GM19238 (cell line): Measurements from ENCODE around the gene FAM217A.

ENCODE experiments used
- DNase-seq: peaks from one replicate; pipeline ENCODE4 v3.0.0; 2011; ENCODE audit warnings: low spot score; ENCODE audit not compliant: insufficient read length

Gene FAM217A

DNA sequence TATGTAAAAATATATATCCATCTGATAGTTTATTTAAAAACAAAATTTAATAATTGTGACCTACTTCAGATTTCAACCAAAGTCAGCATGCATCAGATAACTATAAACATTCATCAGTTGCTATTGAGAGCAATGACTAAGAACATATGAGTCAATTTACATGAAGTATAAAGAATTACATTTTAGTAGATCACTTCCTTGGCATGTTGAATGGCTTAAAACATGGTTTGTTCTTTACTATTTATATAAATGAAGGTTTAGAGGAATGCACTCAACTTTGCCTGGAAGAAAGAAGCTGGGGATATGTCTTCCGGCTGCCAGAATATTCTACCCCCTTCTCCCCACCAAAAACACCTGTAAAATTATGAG, 6.4 kb upstream of the FAM217A start:
- DNase-seq = no peak

DNA sequence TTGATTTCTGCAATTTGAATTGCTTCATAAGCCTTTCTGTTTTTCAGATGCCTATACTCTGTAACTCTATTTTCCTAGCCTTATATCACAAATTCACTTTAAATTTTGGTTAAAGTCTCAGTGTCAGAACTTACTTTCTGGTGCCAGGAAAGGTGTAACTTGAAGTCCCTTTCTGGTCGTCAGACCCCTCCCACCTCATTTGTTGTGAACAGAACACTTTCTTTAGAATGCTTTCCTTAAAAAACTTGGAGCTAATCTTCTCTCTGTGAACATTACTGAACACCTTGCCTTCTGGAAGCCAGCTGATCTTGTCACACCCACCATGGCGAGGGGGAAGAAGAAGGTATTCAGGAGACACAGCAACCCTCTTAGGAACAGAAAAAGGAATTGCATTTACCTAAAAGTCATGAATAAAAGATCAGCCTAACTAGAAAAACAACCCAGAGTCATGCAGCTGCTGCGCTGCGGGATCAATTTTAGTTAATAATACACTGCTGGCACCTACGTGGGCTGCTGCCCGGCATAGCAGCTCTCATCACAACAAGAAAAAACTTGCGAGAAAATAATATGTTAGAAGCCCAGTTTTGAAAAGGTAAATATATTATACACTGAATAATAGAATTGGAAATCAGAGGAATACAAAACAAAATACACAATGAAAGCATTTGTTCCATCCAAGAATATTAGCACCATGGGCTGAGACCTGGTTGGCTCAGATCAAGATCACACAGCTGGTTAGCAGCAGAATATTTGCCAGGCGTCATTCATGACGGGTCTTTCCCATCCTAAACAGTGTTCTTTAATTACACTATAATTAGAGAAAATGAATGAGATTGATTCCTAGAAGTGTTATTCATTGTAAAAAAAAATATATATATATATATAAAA, 5.8 kb upstream of the FAM217A start:
- DNase-seq = no peak

DNA sequence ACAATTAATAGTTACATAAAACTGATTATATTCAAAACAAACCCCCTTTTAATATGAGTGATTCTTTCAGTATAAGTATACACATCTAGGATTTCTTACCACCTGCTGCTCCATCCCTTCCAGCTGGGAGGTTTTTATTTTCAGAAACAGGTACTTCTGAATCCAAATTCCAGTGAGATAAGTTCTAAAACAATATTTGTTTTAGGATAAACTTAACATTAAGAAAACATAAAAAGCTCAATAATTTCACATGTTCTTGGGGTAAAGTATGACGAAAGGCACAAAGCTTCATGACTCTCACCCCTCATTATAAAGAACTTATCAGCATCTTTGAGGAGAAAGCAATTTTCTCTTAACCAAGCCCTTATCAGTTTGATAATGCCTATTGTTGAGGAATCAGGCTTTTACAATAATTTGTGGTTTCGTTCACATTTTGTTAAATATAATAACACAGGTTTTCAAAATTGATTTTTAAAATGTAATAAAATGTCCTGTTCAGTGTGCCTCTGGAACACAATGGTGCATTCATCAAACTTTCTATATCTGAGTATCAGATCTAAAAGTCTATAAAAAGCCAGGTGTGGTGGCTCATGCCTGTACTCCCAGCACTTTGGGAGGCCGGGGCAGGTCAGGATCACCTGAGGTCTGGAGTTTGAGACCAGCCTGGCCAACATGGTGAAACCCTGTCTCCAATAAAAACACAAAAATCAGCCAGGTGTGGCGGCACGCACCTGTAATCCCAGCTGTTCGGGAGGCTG, 4.3 kb downstream of the FAM217A start:
- no peak for DNase-seq

DNA sequence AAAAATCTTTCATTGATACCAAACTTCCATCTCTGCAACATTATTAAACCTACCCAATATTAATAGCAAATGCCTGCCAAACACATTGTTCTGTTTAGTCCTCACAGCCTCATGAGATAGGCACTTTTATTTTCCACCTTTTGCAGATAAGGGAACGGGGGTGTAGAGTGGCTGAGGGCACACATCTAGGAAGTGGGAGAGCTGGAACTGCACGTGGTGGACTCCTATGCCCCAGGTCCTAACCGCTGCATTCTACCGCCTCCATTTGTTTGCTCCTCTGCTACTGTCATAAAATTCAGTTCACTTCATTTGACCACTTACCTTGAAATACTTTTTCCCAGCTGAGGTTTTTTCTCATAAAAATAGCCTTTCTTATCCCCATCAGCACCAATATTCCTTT, 7.6 kb downstream of the FAM217A start:
- no peak for DNase-seq

DNA sequence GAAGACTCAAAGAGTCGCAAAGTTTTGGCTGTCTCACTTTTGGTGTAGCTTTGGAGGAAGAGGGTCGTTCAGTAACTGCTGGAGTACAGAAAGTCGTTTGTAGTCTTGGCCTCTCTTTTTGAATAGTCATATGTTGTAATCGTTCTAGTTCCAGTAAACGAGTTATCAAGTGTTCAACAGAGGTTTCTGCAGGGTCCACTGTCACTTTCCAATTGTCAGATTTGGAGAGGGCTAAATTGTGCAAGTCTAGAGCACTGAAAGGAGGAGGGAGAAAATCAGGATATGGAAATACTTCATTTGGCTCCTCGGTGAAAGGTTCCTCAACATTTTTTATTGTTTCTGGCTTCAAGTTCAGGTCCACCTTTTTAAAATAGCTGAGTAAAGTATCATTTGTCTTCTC, 9.7 kb downstream of the FAM217A start:
- no peak for DNase-seq

DNA sequence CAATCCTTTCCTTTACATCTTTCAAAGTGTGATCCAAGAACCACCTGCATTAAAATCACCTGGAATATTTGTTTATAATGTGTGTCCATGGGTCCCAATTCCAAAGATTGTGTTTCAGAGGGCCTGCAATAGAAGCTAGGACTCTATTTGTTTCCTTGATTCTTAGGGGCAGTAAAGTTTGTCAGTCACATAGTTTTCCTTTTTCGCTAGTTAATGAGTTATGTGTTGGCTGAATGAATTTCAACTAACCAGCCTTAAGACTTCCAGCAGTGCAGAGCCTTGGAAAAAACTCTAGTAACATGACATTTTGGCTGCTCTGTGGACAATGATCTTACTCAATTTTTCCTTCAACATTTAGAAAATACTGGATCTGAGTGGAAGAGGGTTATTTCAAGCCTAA, 11.3 kb downstream of the FAM217A start:
- no peak for DNase-seq

DNA sequence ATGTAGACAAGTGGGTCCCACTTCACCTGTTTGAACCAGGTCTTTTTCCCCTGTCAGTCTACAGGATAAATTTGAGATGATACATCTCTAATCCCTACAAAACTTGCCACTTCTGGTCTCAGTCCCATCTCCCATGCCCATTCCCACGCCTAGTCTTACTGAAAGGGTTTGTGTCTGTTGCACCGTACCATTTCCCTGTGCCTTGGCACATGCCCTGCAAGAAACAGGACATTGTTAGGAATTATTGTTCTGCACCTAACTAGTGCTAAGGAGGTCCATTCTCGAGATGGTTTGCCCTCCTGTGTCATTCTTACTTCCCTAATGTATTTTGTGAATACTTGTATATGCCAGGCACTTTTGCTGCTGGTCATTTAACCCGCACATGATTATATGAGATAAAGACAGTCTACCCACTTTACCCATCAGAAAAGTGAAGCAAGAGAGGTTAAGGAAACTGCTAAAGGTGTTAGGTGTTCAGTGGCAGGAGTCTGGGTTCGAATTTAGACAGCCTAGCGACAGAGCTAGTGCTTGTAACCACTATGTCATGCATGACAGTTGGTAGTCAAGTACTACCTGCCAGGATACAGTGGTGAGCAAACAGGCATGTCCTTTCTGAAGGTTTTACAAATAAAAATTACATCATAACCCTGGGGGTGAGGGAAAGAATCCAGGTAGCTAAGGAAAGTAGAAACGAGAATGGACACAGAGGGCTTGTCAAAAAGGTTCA, 12.7 kb downstream of the FAM217A start:
- DNase-seq = no peak

DNA sequence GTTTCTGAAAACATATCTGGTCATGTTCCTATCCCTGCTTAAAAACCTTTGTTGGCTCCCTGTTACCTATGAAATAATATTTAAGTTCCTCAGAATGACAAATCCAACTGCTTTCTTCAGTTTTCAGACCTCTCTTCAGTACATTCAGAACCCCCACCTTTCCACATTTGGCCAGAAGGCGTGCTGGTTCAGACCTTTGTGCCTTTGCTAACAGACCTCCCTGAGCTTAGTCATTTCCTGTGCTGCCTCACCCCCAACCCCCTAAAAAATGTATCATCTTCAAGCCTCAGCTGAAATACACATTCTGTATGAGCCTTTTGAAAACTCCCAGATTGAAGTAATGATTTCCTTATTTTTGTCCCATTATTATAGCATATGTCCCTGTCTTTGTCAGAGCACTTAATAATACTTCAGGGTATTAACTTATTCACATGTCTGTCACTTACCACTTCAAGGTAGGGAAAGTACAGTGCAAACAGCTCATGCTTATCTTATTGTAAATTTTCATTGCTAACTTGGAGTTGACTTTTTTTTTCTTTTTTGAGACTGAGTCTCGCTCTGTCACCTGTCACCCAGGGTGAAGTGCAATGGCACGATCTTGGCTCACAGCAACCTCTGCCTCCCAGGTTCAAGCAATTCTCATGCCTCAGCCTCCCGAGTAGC, 19.7 kb downstream of the FAM217A start:
- DNase-seq = no peak

DNA sequence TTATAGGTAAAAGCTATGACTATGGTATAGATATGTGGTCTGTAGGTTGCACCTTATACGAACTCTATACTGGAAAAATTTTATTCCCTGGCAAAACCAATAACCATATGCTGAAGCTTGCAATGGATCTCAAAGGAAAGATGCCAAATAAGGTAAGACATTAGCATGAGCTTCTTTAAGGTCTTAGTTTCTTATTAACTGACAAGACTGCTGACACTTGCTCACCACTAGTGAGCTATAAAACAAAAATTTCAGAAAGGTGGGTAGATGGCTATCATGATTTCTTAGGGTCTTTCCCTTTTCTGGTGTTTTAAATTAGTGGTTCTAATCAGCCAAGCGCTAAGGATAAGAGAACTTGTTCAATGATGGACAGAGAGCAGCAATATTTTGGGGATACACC, 21.9 kb downstream of the FAM217A start:
- no peak for DNase-seq

DNA sequence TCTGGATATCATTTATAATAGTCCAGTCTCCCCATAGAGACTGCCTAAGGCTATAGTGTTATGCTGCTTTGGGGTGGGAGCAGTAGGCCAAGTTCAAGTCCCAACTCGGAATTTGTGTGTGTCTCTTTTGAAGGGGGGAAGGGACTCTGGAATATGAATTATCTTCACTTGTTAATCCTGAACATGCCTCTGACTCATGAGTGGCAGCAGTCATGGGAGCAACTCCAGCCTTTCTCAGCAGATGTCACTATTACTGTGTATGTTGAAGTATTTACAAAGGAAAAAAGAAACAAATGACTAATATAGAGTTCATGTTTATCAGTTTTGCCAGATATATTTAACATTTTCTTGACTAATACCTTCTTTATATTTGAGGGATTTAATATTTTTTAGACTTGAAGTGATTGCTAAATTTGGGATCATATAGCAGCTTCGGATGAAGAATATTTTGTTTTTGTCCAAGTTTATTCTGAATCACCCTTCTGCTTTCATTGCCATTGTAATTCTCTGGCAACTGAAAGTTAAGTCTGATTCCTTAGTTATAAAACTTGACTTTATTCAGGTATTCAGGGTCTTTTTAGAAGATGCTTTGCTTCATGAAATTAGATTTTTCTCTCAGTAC, 23.4 kb downstream of the FAM217A start:
- DNase-seq = no peak

DNA sequence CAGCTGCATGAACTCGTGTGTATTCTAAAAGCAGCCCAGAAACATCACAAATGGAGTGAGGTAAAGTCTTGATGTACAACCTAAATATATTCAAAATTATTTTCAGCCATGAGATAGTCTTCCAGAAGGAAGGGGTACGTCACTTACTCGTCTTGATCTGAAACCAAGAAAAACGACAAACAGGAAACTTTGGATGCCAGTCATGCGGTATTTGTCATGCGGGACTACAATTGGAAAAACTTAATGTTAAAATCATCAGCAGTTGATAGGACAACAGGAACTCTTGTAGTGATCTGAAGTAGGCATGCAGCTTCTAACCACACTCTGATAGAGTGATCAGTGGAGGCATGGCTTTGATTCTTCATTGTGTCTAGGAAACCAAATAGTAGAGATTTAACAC, 29.7 kb downstream of the FAM217A start:
- no peak for DNase-seq

DNA sequence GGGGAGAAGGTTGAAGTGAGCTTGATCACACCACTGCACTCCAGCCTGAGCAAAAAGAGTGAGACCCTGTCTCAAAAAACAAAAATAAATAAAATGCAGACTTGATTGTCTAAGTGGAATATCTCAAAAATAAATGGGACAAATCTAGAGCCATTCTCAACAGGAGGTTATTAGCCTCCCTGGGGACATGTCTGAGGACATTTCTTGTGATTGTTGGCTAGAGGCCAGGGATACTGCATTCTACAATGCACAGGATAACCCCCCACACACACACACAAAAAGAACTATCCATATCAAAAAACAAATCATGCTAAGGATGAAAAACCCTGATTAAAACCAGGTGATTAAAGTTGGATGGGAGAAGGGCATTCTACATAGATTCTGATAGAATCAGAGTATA, 37.5 kb downstream of the FAM217A start:
- no peak for DNase-seq

DNA sequence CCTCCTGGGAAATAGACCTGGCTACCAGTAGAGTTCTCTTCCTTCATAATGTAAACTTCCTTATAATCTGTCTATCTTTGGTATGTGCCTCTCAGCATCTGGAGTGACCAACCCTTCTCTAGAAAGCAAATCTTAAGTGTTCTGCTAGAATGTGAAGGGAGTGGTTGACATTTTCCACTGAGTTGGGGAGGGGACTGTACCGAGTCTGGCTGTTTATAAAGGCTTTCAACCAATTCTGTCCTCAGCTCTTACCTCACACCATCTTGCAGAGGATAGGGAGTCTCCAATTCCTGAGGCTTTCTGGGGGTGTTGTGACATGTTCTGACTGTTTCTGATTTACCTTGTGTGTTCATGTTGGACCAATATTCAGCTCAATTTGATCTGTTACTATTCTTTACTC, 39.6 kb downstream of the FAM217A start:
- no peak for DNase-seq

DNA sequence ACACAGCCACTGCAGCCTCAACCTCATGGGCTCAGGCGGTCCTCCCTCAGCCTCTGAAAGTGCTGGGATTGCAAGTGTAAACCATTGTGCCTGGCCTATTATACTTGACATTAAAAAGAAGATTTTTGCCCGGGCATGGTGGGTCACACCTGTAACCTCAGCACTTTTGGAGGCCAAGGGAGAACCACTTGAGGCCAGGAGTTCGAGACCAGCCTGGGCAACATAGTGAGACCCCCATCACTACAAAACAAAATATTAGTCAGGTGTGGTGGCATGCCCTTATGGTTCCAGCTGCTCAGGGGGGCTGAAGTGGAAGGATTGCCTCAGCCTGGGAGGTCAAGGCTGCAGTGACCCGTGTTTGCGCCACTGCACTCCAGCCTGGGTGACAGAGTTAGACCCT, 42.4 kb downstream of the FAM217A start:
- DNase-seq = no peak

DNA sequence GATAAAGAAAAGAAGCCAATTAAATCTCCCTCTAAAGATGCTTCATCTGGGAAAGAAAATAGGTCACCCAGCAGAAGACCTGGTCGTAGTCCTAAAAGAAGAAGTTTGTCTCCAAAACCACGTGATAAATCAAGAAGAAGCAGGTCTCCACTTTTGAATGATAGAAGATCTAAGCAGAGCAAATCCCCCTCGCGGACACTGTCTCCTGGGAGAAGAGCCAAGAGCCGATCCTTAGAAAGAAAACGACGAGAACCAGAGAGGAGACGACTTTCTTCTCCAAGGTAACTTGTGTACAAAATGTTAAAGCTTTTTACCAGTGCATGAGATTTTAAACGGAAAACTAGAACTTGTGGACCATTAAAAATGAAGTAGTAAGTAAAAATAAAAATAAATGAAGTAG, 46.5 kb downstream of the FAM217A start:
- DNase-seq = no peak

DNA sequence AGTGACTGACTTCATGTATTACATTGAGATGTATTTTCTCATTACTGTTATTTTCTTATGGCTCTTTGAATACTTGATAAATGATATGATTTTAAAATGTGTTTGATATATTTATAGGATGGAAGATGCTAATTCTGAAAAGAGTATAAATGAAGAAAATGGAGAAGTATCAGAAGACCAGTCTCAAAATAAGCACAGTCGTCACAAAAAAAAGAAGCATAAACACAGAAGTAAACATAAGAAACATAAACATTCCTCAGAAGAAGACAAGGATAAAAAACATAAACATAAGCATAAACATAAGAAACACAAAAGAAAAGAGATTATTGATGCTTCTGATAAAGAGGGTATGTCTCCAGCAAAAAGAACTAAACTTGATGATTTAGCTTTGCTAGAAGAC, 47.5 kb downstream of the FAM217A start:
- no peak for DNase-seq

DNA sequence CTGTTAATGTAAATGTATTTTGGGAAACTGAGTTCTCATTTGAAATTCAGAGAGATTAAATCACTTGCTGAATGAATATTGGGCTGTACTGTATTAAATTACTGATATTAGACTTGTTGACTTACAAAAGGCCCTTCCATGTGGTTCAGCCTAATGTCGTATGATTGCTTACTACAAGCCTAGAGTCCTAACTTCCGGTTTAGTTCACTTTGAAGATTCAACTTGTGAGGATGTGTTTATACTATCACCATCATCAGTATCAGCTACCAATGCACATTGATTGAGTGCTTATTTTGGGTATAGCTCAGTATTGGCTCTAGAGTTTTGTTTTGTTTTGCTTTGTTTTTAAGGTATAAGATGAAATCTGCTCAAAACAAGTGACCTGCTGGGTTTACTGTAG, 48.3 kb downstream of the FAM217A start:
- no peak for DNase-seq

DNA sequence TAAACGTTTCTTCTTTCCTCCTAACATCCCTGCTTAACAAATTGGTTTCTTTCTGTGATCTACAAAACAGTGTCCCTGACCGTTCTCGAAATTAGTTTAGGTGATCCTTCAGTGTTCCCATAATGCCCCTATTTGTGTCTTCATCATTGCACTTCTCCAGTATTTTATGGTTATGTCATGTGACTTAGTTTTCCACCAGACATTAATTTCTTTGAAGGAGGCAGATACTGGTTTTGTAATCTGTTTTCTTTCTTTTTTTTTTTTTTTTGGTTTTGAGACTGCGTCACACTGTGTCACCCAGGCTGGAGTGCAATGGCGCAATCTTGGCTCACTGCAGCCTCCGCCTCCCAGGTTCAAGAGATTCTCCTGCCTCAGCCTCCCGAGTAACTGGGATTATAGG, 49.2 kb downstream of the FAM217A start:
- DNase-seq = no peak

DNA sequence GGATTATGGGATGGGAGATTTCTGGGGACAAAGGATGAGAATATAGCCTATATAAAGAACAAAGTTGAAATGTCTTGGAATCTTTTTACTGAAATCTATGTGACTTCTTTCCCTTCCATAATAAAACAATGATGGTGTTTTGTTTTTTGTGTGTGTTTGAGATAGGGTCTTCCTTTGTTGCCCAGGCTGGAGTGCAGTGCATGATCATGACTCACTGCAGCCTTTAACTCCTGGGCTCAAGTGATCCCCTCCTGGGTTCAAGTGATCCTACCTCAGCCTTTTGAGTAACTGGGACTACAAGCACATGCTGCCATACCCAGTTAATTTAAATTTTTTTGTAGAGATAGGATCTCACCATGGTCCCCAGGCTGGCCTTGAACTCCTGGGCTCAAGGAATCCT, 50.9 kb downstream of the FAM217A start:
- DNase-seq = no peak

DNA sequence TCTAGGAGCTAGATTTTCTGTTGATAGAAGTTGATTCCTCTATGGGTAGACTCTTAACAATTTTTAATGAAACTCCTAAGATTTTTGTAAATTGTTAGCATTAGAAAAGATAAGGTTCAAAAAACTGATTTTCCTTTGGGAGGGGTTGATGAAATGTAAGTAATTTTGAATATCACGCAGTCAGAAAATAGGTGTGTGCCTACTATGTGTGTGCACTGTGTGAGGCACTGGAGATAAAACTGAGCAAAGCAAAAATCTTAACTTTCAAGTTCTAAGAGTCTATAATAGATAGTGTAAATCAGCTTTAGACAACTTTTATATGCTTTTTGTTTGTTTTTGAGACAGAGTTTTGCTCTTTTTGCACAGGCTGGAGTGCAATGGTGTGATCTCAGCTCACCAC, 53.3 kb downstream of the FAM217A start:
- DNase-seq = no peak

DNA sequence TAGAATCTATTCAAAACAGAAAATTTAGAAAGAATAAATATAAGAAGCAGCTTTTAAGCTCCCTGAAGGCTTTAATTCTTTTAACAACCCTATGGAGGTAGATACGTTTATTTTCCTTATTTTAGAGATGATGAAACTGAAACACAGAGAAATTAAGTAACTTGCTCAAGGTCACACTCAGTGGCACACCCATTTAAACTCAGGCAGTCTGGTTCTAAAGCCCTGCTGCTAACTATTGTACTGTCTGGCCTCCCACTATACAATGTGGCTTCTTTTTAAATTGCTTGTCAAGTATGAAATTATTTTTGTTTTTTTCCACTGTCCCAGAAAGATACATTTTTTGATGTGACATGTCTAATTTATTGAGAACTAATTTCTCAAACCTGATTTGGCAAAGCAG, 55.7 kb downstream of the FAM217A start:
- no peak for DNase-seq
